GM18511 (cell line): Measurements from ENCODE around the gene NTS.

ENCODE experiments used
- ATAC-seq: cut with Tn5 transposase; IDR thresholded peaks from one replicate; pipeline ENCODE4 v1.9.1; 2021; ENCODE audit warnings: mild to moderate bottlenecking, moderate library complexity; ENCODE audit not compliant: unreplicated experiment

Gene NTS

DNA sequence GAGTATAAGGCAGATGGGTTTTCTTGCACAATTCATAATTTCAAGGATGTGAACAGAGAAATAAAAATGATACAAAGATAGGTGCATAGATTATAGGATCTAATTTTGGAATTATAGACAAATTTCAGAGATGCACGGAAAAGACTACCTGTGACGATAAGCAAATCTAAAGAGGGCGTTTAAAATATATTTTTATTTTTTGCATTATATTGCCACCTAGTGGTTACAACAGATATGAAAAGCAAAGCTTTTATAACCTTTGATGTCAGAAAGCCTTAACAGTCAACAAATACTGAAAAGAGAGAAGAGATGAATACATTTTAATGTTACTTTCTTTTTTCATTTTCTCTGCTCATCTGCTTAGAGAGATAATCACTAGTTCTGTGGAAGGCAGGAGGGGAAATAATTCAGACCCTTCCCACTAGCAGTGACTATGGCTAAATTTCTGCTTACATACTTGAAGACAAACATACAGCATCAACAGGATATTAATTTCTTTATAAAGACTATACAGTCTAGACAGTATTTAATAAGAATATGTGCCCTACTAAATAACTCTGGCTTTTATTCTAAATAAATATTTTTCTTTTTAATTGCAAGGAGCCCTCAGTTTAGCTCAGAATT, 46.3 kb downstream of the NTS start:
- ATAC-seq = peak; percentile 78

DNA sequence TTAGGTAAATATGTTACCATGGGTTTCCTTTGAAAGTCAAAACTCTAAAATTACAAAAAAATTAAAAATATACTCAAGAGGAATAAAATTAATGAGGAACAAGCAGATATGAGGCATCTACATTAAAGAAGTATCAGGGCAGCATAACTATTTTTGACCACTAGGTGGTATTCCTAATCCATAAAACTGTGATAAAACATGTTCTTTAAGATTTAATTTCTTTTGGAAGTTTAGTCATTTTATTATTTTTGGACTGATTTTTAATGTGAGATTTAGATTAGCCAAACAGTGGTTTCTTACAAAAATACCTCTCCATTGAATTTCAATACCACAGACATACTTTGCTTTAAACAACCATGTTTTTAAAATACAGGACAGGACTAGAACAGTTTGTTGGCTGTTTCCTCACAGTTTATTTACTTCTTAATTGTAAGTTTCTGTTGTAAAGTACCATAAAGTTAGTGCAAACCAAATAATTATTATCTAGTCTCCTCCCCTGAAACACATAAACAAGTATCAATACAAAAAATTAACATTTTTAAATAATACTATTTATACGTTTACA, 49.8 kb downstream of the NTS start:
- ATAC-seq = no peak

GRCh38 chr12:85927166-85927565, 53.1 kb downstream of the NTS start:
- ATAC-seq = no peak
